SK-N-SH (cell line): ENCODE results near the gene CHIC2. TPM values are rescaled to one million over a fixed set of nuclear protein-coding genes. Genes with fewer than 3 reads are reported as not detected.
"Not testable (repeated sequence)": the region's sequence is repeated elsewhere in the genome, so short reads cannot be mapped to it uniquely, and the experiment has no call there.

Experiments
- CTCF ChIA-PET: fragments of 300-600, 350-600 bp; formaldehyde crosslinking; extraction: SDS; loops from one replicate; lab custom pipeline; 2021; lab: Yijun Ruan, JAX
- POLR2A ChIA-PET: fragments of 350-600 bp; sonication (Branson Sonifier 250); formaldehyde crosslinking; extraction: SDS; loops from one replicate; lab custom pipeline; 2020; ENCODE audit warnings: antibody characterized with exemption, inconsistent platforms; lab: Yijun Ruan, JAX
- DNase-seq: peaks from one replicate; pipeline ENCODE4 v3.0.0; 2012
- H2AFZ ChIP-seq: fragments of 200-600 bp; sonication (generic); 2 replicates; pipeline ENCODE4 v1.8.1; 2016; ENCODE audit warnings: antibody characterized with exemption, mild to moderate bottlenecking, low read depth
- H3F3A ChIP-seq: fragments of 200-600 bp; sonication (generic); replicated peaks from 2 replicates; pipeline ENCODE3; 2016; ENCODE audit warnings: antibody characterized with exemption, mild to moderate bottlenecking; ENCODE audit not compliant: insufficient read depth
- H3K27ac ChIP-seq, 2 experiments: fragments of 200-500 bp in 1 of 2; fragments of 200-600 bp in 1 of 2; sonication (Bioruptor generic) in 1 of 2; sonication (generic), shearing (Covaris generic) in 1 of 2; 2 replicates each; pipeline versions ENCODE4 v1.5.1 to v1.6.1; 2014 to 2016; ENCODE audit warnings: low read depth in 2 of 2, inconsistent platforms in 1 of 2, low read length in 1 of 2, mild to moderate bottlenecking in 1 of 2, mixed read lengths in 1 of 2
- H3K27me3 ChIP-seq: fragments of 200-600 bp; sonication (generic), shearing (Covaris generic); 2 replicates; pipeline ENCODE4 v1.6.1; 2016; ENCODE audit warnings: mixed run types; ENCODE audit not compliant: insufficient read depth
- H3K36me3 ChIP-seq, 2 experiments: fragments of 200-500 bp in 1 of 2; fragments of 200-600 bp in 1 of 2; sonication (Bioruptor generic) in 1 of 2; sonication (generic) in 1 of 2; replicated peaks in 1 of 2; 2 replicates each; pipeline versions ENCODE3 to v1.5.1; 2014 to 2016; ENCODE audit warnings: low read length in 1 of 2, mild to moderate bottlenecking in 1 of 2; ENCODE audit not compliant: insufficient read depth in 2 of 2, control insufficient read depth in 1 of 2
- H3K4me1 ChIP-seq, 2 experiments: fragments of 200-500 bp in 1 of 2; fragments of 200-600 bp in 1 of 2; sonication (Bioruptor generic) in 1 of 2; sonication (generic), shearing (Covaris generic) in 1 of 2; 2 replicates each; pipeline versions ENCODE4 v1.5.1 to v1.6.1; 2014 to 2016; ENCODE audit warnings: low read depth in 1 of 2, low read length in 1 of 2, mixed run types in 1 of 2; ENCODE audit not compliant: insufficient read depth in 2 of 2, control insufficient read depth in 1 of 2
- H3K4me2 ChIP-seq: fragments of 200-600 bp; sonication (generic), shearing (Covaris generic); 2 replicates; pipeline ENCODE4 v1.6.1; 2017; ENCODE audit warnings: mixed run types
- H3K4me3 ChIP-seq, 2 experiments: fragments of 200-500 bp in 1 of 2; fragments of 200-600 bp in 1 of 2; sonication (Bioruptor generic) in 1 of 2; sonication (generic), shearing (Covaris generic) in 1 of 2; 2 replicates each; pipeline versions ENCODE4 v1.5.1 to v1.8.1; 2014 to 2016; ENCODE audit warnings: low read depth in 2 of 2, inconsistent platforms in 1 of 2, low read length in 1 of 2, mild to moderate bottlenecking in 1 of 2, mixed read lengths in 1 of 2, moderate library complexity in 1 of 2
- H3K79me2 ChIP-seq: fragments of 200-600 bp; sonication (generic); 2 replicates; pipeline ENCODE4 v1.8.1; 2017; ENCODE audit warnings: mild to moderate bottlenecking; ENCODE audit not compliant: insufficient read depth
- H3K9ac ChIP-seq: fragments of 200-600 bp; sonication (generic); 2 replicates; pipeline ENCODE4 v1.6.1; 2017; ENCODE audit warnings: mixed run types
- H3K9me2 ChIP-seq: fragments of 200-600 bp; sonication (generic); 2 replicates; pipeline ENCODE4 v1.6.1; 2017; ENCODE audit warnings: mixed run types
- H3K9me3 ChIP-seq: fragments of 200-600 bp; sonication (generic); 2 replicates; pipeline ENCODE4 v1.6.1; 2017; ENCODE audit warnings: mixed run types, mild to moderate bottlenecking, moderate library complexity
- H4K20me1 ChIP-seq: fragments of 200-600 bp; sonication (generic); 2 replicates; pipeline ENCODE4 v1.6.1; 2017; ENCODE audit warnings: mild to moderate bottlenecking, mixed run types; ENCODE audit not compliant: insufficient read depth
- EP300 ChIP-seq, 2 experiments: IDR thresholded peaks; 2 replicates each; pipeline versions ENCODE4 v1.4.0 to v1.6.1; 2012; ENCODE audit warnings: borderline replicate concordance in 1 of 2, low read depth in 1 of 2, low read length in 1 of 2
- FOSL2 ChIP-seq: IDR thresholded peaks from 2 replicates; pipeline ENCODE4 v1.4.0; 2012; ENCODE audit warnings: low read depth, mild to moderate bottlenecking, moderate library complexity, borderline replicate concordance
- JUND ChIP-seq: IDR thresholded peaks from 2 replicates; pipeline ENCODE4 v1.4.0; 2012
- MAX ChIP-seq: IDR thresholded peaks from 2 replicates; pipeline ENCODE4 v1.4.0; 2012; ENCODE audit warnings: low read depth
- MXI1 ChIP-seq: IDR thresholded peaks from 2 replicates; pipeline ENCODE4 v1.6.1; 2012; ENCODE audit warnings: mild to moderate bottlenecking, low read depth, low read length, improper control_type of control experiment
- NFIC ChIP-seq: IDR thresholded peaks from 2 replicates; pipeline ENCODE4 v1.4.0; 2012; ENCODE audit warnings: borderline replicate concordance
- REST ChIP-seq: IDR thresholded peaks from 2 replicates; pipeline ENCODE4 v1.6.1; 2012; ENCODE audit warnings: mild to moderate bottlenecking, low read depth, low read length, moderate library complexity
- RXRA ChIP-seq: IDR thresholded peaks from 2 replicates; pipeline ENCODE4 v1.4.0; 2012; ENCODE audit warnings: low read depth, mild to moderate bottlenecking, borderline replicate concordance
- TCF12 ChIP-seq: IDR thresholded peaks from 2 replicates; pipeline ENCODE4 v1.4.0; 2012
- TEAD4 ChIP-seq: IDR thresholded peaks from 2 replicates; pipeline ENCODE4 v1.4.0; 2012; ENCODE audit warnings: mild to moderate bottlenecking, borderline replicate concordance; ENCODE audit not compliant: insufficient read depth
- WGBS: methylation state at CpG from one replicate; pipeline ENCODE4 v1.1.6; 2017; ENCODE audit warnings: low lambda C conversion rate; 5-methylcytosine and 5-hydroxymethylcytosine counted together
- polyA plus RNA-seq, 3 experiments: library from polyadenylated mRNA; depleted of rRNA; stranded (reverse); fragments of >200 nt; gene quantifications; 2 replicates each; pipeline ENCODE4 v1.2.3, GENCODE V29; 2012
- TF ChIP-seq, protein P1 (sequence below): fragments of 200-600 bp; sonication (generic); IDR thresholded peaks from 2 replicates; pipeline ENCODE4 v1.6.1; 2017; ENCODE audit warnings: antibody characterized with exemption, mild to moderate bottlenecking, moderate library complexity
- TF ChIP-seq, protein P2 (sequence below): IDR thresholded peaks from 2 replicates; pipeline ENCODE4; 2012

The CHIC2 gene
- polyA plus RNA-seq, 1 of the 3 experiments (the other 2 are of a cell fraction), result 26.8 TPM

- Histone ChIP-seq H3K27me3 (no peaks in the 10 kb centered on the region), H3K9me3 (no peaks in the 10 kb centered on the region), H3F3A (peaks cover 20% of the 10 kb centered on the region), H3K4me1 (peaks cover 7 to 12% of the 10 kb centered on the region in 2 experiments), H2AFZ (no peak overlapping the region), H3K9ac (no peak overlapping the region), H4K20me1 (peaks cover 94% of the 10 kb centered on the region), H3K9me2 (no peaks in the 10 kb centered on the region), H3K4me3 (no peak overlapping the region), H3K4me2 (no peak overlapping the region), H3K36me3 (peaks cover 1 to 16% of the 10 kb centered on the region in 2 experiments), H3K27ac (peak overlapping the region in 1 of 2 experiments; percentile 25; a peak in 1 of 4 replicates), H3K79me2 (peaks cover 99% of the 10 kb centered on the region)
- TF ChIP-seq MAX (no peak), MXI1 (0 out of 2 replicates have a peak, but pooled peaks have one; percentile 24)
- TF ChIP-seq, protein P1, sequence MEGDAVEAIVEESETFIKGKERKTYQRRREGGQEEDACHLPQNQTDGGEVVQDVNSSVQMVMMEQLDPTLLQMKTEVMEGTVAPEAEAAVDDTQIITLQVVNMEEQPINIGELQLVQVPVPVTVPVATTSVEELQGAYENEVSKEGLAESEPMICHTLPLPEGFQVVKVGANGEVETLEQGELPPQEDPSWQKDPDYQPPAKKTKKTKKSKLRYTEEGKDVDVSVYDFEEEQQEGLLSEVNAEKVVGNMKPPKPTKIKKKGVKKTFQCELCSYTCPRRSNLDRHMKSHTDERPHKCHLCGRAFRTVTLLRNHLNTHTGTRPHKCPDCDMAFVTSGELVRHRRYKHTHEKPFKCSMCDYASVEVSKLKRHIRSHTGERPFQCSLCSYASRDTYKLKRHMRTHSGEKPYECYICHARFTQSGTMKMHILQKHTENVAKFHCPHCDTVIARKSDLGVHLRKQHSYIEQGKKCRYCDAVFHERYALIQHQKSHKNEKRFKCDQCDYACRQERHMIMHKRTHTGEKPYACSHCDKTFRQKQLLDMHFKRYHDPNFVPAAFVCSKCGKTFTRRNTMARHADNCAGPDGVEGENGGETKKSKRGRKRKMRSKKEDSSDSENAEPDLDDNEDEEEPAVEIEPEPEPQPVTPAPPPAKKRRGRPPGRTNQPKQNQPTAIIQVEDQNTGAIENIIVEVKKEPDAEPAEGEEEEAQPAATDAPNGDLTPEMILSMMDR, result no peak
- DNase-seq, result peak; percentile 14
- WGBS, result 84% methylated on average over 2 of the region's 2 CpGs
- CTCF ChIA-PET, result no interaction called here
- POLR2A ChIA-PET, result no interaction called here
These were observed 9.9 kb downstream of the CHIC2 start for GRCh38 chr4:54054501-54054900.

DNA sequence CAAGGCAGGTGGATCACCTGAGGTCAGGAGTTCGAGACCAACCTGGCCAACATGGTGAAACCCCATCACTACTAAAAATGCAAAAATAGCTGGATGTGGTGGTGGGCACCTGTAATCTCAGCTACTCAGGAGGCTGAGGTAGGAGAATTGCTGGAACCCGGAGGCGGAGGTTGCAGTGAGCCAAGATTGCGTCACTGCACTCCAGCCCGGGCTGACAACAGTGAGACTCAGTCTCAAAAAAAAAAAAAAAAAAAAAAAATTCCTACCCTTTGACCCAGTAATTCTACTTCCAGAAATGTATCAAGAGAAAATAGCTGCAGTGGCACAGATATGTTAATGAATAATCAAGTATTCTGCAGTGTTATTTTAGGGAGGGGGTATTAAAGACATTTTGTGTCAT is 11.1 kb downstream of the CHIC2 start:
- POLR2A ChIA-PET, CTCF ChIA-PET, H3K9ac ChIP-seq, DNase-seq, H3K4me3 ChIP-seq, H3K4me2 ChIP-seq, H3K9me3 ChIP-seq, H2AFZ ChIP-seq, H3K4me1 ChIP-seq, H3K27ac ChIP-seq, H3K9me2 ChIP-seq, H3K27me3 ChIP-seq: not testable (repeated sequence)
- H3F3A ChIP-seq, result peaks cover 30% of the 10 kb centered on the region
- peaks cover 95% of the 10 kb centered on the region for H4K20me1 ChIP-seq
- peaks cover 8 to 19% of the 10 kb centered on the region in 2 experiments for H3K36me3 ChIP-seq
- WGBS, result 97% methylated on average over 5 of the region's 5 CpGs
- peaks cover 97% of the 10 kb centered on the region for H3K79me2 ChIP-seq

DNA sequence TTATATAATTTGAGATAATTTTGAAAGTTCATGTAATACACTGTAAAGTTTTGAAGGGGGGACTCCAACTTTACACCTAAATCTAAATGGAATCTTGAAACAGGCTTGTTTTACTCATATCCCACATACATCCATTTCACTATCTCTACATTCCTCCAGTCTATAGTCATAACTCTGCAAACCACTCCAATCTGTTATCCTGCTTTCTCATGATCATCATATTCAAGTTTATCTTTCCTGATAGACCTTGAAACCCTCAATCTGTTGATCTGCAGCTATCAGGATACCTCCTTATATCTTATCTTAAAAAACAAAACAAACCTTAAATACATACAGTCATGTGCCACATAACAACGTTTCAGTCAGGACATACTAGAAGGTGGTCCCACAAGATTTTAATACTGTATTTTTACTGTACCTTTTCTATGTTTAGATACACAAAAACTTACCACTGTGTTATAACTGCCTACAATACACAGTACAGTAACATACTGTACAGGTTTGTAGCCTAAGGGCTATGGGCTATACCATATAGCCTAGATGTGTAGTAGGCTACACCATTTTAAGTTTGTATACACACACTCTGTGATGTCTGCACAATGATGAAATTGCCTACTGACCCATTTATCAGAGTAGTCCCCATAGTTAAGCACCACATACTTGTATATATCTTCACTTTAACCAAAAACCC is 14.0 kb downstream of the CHIC2 start:
- H2AFZ ChIP-seq, result no peak overlapping the region
- H4K20me1 ChIP-seq, result peaks cover 66% of the 10 kb centered on the region
- peaks cover 7% of the 10 kb centered on the region in 2 experiments for H3K4me1 ChIP-seq
- ChIA-PET POLR2A (no interaction called here), CTCF (no interaction called here)
- no peaks in the 10 kb centered on the region for H3K9me3 ChIP-seq
- DNase-seq, result no peak
- H3K79me2 ChIP-seq, result peaks cover 94% of the 10 kb centered on the region
- H3K9ac ChIP-seq, result no peak overlapping the region
- H3F3A ChIP-seq, result peaks cover 32% of the 10 kb centered on the region
- 6% methylated on average over 1 of the region's 1 CpG for WGBS
- peaks cover 12 to 15% of the 10 kb centered on the region in 2 experiments for H3K36me3 ChIP-seq
- H3K27ac ChIP-seq, result peak overlapping the region in 1 of 2 experiments; percentile 65; a peak in 2 of 4 replicates
- TF ChIP-seq REST, result no peak
- peak; percentile 74; the same call in 1 of the 2 replicates for TF ChIP-seq TEAD4
- TF ChIP-seq EP300 (IDR thresholded peaks at IDR 0.05; ENCODE audit: borderline replicate concordance in 1 of 2, low read depth in 1 of 2, low read length in 1 of 2), result peak in 1 of 2 experiments; percentile 57; a peak in 1 of 4 replicates
- no peak for TF ChIP-seq RXRA
- TF ChIP-seq FOSL2, result peak; percentile 68; the same call in 1 of the 2 replicates
- TF ChIP-seq, protein P2, sequence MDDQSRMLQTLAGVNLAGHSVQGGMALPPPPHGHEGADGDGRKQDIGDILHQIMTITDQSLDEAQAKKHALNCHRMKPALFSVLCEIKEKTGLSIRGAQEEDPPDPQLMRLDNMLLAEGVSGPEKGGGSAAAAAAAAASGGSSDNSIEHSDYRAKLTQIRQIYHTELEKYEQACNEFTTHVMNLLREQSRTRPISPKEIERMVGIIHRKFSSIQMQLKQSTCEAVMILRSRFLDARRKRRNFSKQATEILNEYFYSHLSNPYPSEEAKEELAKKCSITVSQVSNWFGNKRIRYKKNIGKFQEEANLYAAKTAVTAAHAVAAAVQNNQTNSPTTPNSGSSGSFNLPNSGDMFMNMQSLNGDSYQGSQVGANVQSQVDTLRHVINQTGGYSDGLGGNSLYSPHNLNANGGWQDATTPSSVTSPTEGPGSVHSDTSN, result peak; percentile 78
- TF ChIP-seq NFIC, result peak; percentile 35; the same call in 1 of the 2 replicates
- peak; percentile 83 for TF ChIP-seq JUND
- peak; percentile 83 for TF ChIP-seq TCF12
- H3K4me2 ChIP-seq, result peak overlapping the region; percentile 9; the same call in 1 of the 2 replicates
- H3K27me3 ChIP-seq, result no peaks in the 10 kb centered on the region
- H3K9me2 ChIP-seq, result no peaks in the 10 kb centered on the region
- H3K4me3 ChIP-seq, result no peak overlapping the region
